NCI-H510A treated with DMSO at 0.1 percent for 48 hours (cell line): ENCODE data around the gene EPB41L3.

Source experiments
- DNase-seq: peaks from one replicate; lab custom pipeline; 2025; lab: John Stamatoyannopoulos, UW

Gene EPB41L3

DNA sequence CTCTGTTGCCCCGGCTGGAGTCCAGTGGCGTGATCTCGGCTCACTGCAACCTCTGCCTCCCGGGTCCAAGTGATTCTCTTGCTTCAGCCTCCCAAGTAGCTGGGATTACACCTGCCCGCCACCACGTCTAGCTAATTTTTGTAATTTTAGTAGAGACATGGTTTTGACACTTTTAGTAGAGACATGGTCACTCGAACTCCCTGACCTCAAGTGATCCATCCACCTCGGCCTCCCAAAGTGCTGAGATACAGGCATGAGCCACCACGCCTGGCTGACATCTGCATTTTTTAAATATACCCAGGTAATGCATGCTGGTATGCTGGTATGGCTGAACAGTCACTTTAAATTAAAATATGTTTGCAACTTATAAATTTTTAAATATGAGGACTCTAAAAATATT is 91.9 kb downstream of the EPB41L3 start:
- DNase-seq: no peak

DNA sequence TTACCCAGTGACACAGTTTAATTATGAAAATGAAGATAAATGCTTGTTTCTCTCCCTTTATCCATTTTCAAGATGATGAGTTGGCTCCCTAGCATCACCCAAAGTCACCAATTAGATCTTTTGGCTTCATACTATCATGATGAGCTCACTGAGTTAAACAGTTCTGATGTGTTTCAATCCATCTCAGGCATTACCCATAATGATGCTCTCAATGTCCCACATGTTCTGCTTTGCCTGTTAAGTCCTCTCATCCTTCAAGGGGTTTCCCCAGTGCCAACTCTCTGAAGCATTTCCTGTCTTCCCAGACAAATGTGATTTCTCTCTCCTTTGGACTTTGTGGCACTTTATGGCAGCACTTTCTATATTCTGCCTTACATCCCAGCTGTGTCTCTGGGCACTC is 92.6 kb downstream of the EPB41L3 start:
- DNase-seq: no peak

DNA sequence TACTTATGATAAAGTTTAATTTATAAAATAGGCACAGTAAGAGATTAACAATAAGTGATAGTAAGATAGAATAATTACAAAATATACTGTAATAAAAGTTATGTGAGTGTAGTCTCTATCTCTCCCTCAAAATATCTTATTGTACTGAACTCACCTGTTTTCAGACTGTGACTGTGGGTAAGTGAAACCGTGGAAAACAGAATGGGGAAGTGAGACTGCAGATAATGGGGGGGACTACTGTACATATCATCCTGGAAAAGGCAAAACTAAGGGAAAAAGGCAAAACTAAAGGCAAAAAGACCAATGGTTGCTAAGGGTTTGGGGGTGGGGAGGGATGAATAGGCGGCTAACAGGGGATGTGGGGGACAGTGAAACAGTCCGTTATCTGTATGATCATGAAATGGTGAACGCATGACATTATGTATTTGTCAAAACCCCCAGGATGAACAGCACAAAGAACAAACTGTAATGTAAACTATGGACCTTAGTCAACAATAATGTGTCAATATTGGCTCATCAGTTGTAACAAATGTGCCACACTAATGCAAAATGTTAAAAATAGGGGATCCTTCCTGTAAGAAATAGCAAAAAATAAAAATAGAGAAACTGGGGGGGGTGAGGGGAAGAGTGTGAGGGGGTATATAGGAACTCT is 93.8 kb downstream of the EPB41L3 start:
- no peak for DNase-seq

DNA sequence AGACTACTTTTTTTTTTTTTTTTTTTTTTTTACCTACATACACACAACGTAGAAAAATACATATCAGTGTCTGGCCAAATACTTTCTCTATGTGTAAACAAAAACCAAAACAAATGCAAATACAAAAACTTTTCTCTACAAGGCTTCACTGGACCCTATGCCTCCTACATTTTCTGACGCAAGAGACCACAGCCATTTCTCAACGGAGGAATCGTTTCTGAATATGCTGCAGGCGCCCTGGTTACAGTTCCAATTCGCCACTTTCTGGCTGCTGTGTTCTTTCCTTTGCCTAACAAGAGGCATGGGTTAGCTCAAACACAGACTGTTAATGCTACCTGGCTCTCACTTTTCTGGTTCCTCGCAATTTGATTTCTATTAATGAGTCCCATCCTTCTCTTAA is 96.4 kb downstream of the EPB41L3 start:
- no peak for DNase-seq

DNA sequence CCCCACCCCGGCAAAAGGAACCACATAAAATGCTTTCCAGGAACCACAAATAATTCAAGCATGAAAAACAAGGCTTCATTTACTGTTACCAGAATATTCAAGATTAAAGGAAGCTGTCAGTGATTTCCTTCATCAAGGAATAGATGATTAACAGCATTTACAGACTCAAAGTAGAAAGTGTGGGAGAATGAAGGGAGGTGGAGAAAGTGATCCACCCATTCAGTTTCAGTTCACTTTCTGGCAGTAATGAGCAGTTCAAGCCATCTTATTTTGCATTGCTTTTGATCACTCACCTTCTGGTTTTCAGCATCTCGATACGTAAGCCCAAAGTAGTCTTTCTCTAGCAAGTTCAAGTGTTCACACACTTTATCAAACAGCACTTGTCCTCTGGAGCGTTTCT is 99.0 kb downstream of the EPB41L3 start:
- DNase-seq: no peak

DNA sequence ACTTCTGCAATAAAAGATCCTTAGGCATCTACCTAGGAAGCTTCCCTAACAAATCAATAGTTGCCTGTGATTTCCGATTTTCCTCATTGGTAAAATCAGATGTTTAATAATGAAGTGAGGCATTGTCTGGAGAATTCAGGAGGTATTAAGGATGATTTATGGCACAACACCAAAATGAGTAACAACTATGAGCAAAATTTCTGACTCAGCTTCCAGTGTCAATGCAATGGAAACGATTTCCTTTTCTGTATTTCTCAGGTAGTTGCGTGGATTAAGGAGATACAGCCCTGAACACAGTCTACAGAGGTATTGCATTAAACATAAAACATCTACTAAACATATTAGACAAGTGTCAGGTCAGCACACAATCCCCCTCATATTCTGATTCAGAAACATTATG is 99.5 kb downstream of the EPB41L3 start:
- no peak for DNase-seq

DNA sequence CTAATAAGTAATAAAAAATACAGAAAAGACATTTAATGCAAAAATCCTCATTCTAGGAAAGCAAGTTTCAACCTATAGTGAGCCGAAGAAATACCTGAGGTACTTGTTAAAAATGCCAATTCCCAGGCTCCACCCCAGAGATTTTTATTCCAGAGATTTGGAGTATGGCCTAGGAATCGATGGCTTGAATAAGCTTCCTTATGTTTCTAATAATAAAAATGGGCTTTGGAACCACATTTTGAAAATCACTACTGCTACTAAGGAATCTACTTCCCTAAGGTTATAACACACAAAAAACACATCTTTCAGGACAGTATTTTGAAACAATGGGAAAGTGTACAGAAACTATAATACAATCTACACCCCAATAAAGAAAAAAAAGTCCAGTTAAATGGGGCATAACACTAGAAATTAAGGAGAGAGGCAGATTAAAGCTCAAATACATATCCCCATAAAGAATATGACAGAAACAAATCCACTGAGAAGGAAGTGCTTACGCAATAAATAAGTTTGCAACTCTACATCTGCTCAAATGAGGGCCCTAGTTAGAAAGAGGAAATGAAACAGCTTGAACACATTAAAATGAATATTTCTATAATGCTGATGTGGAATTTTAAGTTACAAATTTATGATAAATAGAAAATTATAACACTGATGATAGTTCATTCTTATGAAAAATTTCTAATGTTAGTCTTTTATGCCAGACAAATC is 103.7 kb downstream of the EPB41L3 start:
- DNase-seq: no peak

DNA sequence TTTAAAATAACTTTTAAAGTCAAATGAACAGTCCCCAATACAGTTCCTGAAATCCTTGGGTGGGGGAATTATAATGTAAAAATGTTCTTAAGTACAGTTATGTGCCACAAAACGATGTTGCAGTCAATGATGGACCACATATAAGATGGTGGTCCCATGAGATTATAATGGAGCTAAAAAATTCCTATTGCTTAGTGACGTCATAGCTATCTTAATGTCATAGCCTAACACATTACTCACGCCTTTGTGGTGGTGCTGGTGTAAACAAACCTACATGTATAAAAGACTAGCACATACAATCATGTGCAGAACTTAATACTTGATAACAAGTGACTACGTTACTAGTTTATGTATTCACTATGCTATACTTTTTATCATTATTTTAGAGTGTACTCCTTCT is 109.4 kb downstream of the EPB41L3 start:
- no peak for DNase-seq

DNA sequence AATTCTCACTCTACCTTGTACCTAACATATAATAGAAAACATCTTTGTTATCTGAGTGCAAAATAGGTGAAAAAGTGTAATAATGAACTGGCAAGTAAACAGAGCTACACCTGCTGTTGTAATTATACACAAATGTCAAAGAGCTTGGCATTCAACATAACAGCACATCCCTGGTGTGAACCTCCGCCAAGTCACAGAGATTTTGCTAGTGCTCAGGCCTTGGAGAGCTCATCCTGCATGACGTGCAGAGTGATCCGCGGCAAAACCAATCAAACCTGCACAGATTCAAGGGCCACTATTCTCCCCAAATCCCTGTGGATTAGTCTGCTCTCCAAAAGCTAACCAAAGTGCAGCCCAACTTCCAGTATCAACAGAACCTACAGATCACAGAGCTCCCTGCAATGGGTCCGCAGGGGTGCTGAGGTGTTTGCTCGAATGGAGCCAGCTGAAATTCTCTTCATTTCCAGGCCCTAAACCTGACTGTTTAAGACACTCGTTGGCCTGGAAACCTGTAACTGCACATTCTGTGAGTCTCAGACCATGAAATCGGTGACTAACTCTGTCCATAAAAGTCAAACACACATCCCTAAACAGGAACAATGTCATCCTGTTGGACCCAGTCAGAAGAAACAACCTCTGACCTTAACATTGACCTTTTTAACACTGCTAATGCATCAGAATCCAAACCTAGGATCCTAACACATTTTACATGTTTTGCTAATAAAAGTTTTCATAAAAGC is 111.8 kb downstream of the EPB41L3 start:
- DNase-seq: no peak

DNA sequence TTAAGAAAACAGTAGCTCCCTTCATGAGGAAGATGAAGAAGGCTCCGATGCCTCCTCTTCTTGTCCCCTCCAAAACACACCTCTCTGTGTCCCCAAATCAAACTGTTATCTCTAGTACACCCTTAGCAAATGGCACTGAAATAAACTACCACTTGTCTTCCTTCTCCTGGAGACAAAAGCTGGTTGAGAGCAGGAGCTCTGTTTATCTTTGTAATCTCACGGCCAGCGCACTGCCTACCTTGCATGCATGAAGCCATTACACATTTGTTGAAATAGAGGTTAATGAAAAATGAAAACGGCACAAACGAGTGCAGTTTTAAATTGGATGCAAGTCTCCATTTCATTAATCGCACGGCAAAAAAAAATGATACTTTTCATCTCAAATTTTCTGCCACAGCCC is 113.7 kb downstream of the EPB41L3 start:
- DNase-seq: peak; percentile 79

DNA sequence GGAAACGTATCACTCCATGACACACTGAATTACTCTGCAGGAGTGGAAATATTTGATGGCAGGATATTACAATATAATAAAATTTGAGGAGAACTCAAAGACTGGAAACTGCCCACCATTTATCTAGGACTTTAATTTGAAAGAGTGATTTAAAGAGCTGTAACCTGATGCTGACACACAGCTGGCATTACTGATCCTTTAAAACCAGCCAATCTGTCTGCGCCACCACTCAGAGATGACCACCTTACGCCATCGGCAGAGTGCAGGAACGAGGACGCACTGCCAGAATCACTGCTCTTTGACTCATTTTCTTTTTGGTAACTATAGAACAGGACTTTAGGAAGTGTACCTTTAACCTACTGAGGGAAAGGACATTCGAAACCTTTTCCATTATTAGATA is 114.1 kb downstream of the EPB41L3 start:
- DNase-seq: peak; percentile 73

DNA sequence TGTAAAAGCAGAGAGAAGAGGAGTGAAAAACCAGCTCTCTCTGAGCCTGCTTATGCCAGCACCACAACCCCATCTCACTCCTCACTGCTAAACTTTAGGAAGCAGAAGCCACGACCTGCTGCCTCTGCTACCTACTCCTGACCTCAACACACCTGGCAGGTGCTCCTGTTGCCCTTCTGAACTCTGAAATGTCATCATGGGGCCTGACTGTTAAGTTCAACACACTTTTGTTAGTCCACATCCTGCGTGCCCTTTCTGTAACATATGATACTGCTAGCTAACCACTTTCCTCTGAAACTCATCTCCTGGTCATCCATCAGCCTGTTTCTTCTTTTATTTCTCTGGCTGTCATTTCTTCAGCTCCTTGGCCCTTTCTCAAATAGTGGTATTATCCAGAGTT is 118.1 kb downstream of the EPB41L3 start:
- DNase-seq: peak; percentile 32

DNA sequence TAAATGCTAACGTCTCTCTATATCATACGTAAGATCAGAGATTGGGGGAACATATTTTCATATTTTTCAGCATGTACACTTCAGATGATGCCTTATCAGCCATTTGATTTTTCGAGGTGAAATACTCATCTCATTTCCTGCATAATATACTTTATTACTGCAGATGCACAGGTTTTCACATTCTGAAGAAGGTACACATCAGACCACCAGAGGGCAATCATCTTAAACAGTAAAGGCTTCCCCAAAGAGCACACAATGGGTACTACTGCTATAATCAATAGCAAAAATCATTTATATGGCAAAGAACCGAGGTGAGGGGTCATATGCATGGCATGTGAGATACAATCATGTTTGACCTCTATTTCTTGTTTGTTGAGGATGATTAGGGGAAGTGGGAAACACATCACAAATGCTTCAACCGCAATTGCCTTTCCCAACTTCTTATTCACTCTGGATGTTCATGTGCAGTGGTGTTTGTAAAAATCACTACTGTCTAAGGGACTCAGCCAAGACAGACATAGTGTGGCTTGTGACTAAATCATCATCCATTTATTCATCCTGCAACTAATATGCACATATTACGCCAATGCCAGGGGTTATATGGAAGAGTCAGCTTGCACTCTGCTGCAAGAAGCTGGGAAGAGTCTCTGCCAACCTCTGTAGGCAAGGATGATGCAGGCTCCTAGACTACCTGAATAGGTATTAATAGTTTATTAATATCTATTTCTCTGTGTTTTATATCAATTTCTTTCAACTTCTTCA is 118.7 kb downstream of the EPB41L3 start:
- DNase-seq: peak; percentile 72

DNA sequence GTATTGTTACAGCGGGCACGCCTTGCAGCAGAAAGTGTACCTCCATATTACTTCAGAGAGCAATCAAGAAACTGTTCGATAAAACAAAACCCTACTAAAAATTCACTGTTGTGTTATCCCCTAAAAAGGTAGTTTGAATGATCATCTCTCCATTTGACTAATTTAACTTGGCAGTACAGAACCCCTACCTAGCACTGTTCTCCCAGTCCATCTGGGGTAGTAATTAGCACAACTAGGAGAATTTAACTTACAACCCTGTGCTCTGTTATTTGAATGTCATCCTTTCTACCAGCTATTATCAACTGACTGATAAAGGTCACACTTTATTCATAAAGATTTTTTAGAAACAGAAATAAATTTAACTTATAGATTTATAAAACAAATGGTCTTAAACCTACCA is 121.2 kb downstream of the EPB41L3 start:
- DNase-seq: no peak

DNA sequence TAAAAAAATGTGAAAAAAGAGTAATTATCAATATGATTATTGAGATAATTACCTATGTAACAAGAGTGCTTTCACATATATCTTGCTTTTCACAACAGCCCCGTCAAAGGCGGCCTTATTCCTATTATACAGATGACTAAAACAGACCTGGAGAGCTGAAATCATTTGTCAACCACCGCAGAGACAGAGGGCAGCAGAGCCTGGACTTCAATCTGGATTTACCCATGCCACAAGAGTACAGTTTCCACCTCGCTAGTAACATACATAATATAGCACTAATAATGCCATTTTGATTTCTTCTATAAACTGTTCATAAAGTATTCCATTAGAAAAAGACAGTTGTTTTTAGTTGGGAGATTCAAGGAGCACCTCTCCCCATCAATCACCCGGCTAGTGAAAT is 121.8 kb downstream of the EPB41L3 start:
- no peak for DNase-seq

DNA sequence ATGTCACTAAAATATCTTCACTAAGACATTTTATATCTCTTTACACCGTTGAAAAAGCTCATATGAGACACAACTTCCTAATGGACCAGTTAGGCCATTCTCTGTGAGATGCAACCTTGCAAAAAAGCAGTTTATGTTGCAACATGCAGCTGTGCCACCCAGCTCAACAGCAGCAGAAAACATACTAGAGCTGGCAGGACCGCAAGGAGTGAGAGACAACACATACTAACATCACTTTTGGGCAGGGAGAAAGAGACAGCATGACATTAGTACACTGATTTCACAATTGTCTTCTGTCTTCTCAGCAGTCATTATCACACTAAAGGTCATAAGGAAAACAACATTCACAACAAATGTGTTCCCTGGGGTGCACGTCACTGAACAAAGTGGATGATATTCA is 122.9 kb downstream of the EPB41L3 start:
- no peak for DNase-seq

DNA sequence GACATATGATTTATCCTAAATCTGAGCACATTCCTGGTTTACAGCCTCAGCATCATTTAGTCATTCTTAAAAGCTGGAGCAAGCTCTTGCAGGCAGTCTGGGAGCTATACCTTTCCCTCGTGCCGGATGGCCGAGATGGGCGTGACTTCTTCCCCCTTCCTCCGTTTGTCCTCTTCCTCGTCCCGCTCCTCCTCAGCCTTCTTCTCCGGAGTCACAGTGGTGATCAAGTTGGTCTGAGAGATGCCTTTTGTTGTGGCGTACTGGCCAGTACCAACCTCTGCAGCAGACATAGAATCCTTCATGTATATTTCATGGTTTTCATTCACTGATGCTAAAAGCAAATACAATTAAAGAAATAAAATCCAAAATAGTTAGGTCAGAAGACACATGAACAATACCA is 124.2 kb downstream of the EPB41L3 start:
- DNase-seq: no peak

DNA sequence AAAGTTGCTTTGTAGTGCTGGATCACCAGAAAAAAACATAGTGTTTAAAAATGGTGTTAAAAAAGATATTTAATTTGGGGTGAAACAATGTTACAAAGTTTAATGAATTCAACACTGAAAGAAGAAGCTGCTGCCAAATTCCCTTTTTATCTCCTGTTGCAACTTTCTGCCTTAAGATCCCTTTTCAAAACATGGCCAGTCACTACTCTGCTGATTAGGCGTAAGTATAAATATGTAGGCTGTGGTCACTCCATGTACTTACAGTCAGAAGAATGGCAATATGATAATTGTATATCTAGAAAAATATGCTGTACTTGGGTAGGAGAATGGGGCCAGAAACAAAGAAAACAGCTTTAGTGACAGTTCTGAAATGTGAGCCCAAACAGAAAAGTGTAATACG is 124.8 kb downstream of the EPB41L3 start:
- no peak for DNase-seq

DNA sequence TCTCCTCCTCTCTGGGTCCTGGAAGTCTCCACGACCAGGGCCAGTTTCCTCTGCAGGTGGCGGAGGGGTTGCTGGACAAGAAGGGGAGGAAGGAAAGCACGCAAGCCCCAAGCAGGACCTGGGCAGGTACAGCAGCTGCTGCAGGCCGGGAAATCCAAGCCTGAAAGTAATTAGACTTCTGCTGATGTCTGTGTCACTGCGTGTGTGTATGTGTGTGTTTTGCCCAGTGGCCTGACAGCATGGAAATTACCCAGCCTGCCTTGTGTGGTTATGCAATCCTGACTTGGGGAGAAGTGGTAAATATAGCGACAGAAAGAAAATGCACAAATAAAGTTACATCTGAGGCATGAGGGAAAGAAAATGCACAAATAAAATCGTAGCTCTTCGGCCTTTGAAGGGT is 126.5 kb downstream of the EPB41L3 start:
- DNase-seq: no peak

DNA sequence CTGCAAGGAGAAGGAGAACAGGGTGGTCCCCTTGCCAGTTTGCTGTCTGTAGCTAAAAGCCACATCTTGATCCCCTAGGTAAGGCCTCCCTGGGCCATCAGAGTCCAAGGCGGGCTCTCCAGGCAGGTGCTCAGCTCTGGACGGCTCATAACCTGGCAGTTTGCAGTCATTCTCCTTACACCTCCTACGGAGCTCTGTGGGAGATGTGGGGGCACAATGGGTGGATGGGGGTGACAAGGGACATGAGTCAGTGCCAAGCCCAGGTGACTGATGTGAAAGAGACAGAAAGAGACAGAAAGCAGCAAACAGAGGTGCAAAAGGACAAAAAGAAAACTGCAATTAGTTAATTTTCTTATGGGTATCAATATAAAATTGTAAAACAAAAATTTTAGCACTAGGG is 127.7 kb downstream of the EPB41L3 start:
- no peak for DNase-seq

DNA sequence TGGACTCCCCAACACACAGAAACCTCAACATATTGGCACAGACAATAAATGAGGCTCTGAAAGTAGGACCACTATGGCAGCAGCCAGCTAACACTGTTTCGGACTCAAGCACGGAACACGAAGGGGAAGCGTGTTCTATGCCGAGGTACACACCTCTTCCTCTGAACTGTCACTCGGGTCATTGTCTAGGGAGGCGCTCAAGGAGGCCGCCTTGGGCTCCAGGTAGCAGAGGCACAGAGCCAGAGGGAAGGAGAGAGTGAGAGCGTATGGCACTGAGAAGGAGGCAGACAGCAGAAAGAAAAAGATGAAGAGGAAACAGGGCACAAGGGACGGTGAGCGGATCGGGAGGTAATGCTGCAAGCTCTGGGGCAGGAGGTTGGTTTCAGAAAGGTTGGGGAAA is 128.1 kb downstream of the EPB41L3 start:
- no peak for DNase-seq

DNA sequence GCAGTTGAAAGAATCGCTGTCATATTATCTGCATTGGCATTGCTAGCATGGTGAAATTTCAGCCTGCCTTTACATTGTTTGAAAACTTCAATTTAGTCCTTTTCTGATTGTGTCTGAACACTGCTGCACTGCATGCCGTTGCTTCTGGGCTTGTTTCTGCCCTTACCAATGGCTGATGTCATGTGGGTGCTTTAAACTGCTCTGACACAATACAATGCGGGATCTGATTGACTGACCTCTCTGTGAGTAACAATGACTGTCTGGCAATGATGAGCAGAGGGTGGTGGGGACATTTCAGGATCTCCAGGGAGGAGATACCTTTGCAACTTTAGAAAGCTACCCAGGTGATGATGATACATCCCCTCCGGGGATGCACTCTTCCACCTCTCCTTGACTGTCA is 128.8 kb downstream of the EPB41L3 start:
- no peak for DNase-seq

DNA sequence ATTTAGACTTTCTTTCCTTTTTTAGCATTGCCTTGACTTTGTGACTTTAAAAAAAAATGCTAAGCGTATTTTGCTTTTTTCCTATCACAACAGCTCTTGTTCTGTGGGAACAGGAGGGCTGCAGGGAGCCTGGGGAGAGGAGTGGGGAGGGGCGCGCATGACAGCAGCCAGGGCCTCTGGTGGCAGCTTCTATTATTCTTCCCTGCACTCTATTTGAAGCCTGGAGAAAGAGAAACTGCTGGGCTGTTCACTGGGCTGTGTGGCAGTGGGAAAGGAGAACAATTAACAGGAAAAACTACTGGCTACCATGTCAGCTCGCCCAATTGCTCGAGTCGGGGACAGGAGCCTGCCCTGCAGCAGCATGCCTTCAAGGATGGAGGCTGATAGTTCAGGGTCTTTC is 129.3 kb downstream of the EPB41L3 start:
- DNase-seq: no peak
